ENCODE data around the gene SLC5A9. TPM values are rescaled to one million over a fixed set of nuclear protein-coding genes. Genes with fewer than 3 reads are reported as not detected.

SLC5A9 gene
- total and polyA plus RNA-seq, 2 experiments from 2014 or later = 20.9 to 26.5 TPM

DNA sequence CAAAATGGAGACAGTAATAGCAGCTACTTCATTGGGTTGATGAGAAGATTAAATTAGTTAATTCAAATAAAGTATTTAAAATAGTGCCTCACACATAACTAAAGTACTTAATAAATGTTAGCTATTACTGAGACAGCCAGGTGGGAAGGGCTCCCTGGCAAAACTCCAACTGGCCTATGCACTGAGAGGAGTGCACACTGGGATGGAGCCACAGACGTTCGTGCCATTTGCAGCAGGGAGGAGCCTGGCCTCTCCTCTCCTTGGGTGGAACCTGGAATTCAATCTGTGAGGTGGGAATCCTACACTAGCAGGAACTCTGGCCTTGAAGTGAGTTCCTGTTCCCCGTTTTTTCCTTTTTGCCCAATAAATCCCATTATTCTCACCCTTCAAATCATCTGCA is 28.1 kb downstream of the SLC5A9 start:
- no peak overlapping the region for H3K27ac ChIP-seq
- H3K4me2 ChIP-seq = no peak overlapping the region
- no peaks in the 10 kb centered on the region for H3K9me2 ChIP-seq (replicated peaks; ENCODE audit: insufficient read depth)
- H3K36me3 ChIP-seq (replicated peaks; ENCODE audit: insufficient read depth, low read depth) = no peaks in the 10 kb centered on the region
- H3K27me3 ChIP-seq = no peaks in the 10 kb centered on the region
- TF ChIP-seq, protein P1, sequence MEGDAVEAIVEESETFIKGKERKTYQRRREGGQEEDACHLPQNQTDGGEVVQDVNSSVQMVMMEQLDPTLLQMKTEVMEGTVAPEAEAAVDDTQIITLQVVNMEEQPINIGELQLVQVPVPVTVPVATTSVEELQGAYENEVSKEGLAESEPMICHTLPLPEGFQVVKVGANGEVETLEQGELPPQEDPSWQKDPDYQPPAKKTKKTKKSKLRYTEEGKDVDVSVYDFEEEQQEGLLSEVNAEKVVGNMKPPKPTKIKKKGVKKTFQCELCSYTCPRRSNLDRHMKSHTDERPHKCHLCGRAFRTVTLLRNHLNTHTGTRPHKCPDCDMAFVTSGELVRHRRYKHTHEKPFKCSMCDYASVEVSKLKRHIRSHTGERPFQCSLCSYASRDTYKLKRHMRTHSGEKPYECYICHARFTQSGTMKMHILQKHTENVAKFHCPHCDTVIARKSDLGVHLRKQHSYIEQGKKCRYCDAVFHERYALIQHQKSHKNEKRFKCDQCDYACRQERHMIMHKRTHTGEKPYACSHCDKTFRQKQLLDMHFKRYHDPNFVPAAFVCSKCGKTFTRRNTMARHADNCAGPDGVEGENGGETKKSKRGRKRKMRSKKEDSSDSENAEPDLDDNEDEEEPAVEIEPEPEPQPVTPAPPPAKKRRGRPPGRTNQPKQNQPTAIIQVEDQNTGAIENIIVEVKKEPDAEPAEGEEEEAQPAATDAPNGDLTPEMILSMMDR (IDR thresholded peaks at IDR 0.05; ENCODE audit: poor library complexity) = no peak
- TF ChIP-seq EZH2 (IDR thresholded peaks at IDR 0.05; ENCODE audit: borderline replicate concordance) (no peak), EZH2phosphoT487 (IDR thresholded peaks at IDR 0.05; ENCODE audit: low read depth, severe bottlenecking, unreplicated experiment) (no peak)
- H3K4me1 ChIP-seq (ENCODE audit: insufficient read depth) = no peaks in the 10 kb centered on the region
- H3K79me2 ChIP-seq = no peaks in the 10 kb centered on the region
- H4K20me1 ChIP-seq (ENCODE audit: insufficient read depth, poor library complexity, severe bottlenecking) = no peaks in the 10 kb centered on the region
- peak; percentile 29 for DNase-seq (ENCODE audit: low spot score)
- H2AFZ ChIP-seq = no peak overlapping the region
- no peaks in the 10 kb centered on the region for H3K9me3 ChIP-seq (ENCODE audit: low read depth)
- no peak overlapping the region for H3K4me3 ChIP-seq
- 67% methylated on average over 3 of the region's 3 CpGs for WGBS (ENCODE audit: low lambda C conversion rate, missing lambda C conversion rate)

- Histone ChIP-seq H3K4me3 (no peak overlapping the region), H4K20me1 (ENCODE audit: insufficient read depth, poor library complexity, severe bottlenecking) (no peaks in the 10 kb centered on the region), H3K4me1 (ENCODE audit: insufficient read depth) (no peaks in the 10 kb centered on the region), H3K36me3 (replicated peaks; ENCODE audit: insufficient read depth, low read depth) (no peaks in the 10 kb centered on the region), H3K79me2 (no peaks in the 10 kb centered on the region), H3K9me2 (replicated peaks; ENCODE audit: insufficient read depth) (no peaks in the 10 kb centered on the region), H3K27me3 (no peaks in the 10 kb centered on the region), H2AFZ (no peak overlapping the region), H3K4me2 (no peak overlapping the region), H3K27ac (no peak overlapping the region), H3K9me3 (ENCODE audit: low read depth) (no peaks in the 10 kb centered on the region)
- DNase-seq (ENCODE audit: low spot score) = no peak
- TF ChIP-seq EZH2phosphoT487 (IDR thresholded peaks at IDR 0.05; ENCODE audit: low read depth, severe bottlenecking, unreplicated experiment) (no peak), EZH2 (IDR thresholded peaks at IDR 0.05; ENCODE audit: borderline replicate concordance) (no peak)
- TF ChIP-seq, protein P1 (IDR thresholded peaks at IDR 0.05; ENCODE audit: poor library complexity) = no peak
- WGBS (ENCODE audit: low lambda C conversion rate, missing lambda C conversion rate) = 86% methylated on average over 2 of the region's 2 CpGs
Measured at GRCh38 chr1:48251323-48251722, 28.8 kb downstream of the SLC5A9 start.

DNA sequence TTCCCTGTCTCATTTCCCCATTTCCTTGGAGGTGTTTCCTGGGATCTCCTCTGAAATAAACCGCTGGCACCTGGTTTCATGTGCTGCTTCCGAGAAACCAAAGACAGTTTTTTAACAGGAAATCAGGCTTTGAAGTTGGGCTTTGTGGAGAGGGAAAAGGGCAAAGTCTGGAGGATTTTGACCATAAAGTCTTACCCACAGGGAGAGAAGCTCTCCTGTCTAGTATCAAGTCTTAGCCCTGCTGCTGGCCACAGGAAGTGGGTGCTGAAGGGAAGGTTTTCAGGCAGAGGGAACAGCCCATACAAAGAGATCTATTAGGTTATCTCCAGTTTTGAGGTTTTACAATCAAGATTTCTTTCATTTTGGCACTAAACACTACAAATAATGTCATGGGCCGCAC is 29.3 kb downstream of the SLC5A9 start:
- Histone ChIP-seq H3K4me2 (no peak overlapping the region), H3K9me3 (ENCODE audit: low read depth) (no peaks in the 10 kb centered on the region), H3K36me3 (replicated peaks; ENCODE audit: insufficient read depth, low read depth) (no peaks in the 10 kb centered on the region), H4K20me1 (ENCODE audit: insufficient read depth, poor library complexity, severe bottlenecking) (no peaks in the 10 kb centered on the region), H3K4me3 (no peak overlapping the region), H3K27ac (no peak overlapping the region), H3K79me2 (no peaks in the 10 kb centered on the region), H3K27me3 (no peaks in the 10 kb centered on the region), H2AFZ (no peak overlapping the region), H3K4me1 (ENCODE audit: insufficient read depth) (no peaks in the 10 kb centered on the region), H3K9me2 (replicated peaks; ENCODE audit: insufficient read depth) (no peaks in the 10 kb centered on the region)
- no peak for TF ChIP-seq EZH2 (IDR thresholded peaks at IDR 0.05; ENCODE audit: borderline replicate concordance)
- TF ChIP-seq, protein P1 (IDR thresholded peaks at IDR 0.05; ENCODE audit: poor library complexity) = no peak
- no peak for TF ChIP-seq EZH2phosphoT487 (IDR thresholded peaks at IDR 0.05; ENCODE audit: low read depth, severe bottlenecking, unreplicated experiment)
- no peak for DNase-seq (ENCODE audit: low spot score)
- WGBS (ENCODE audit: low lambda C conversion rate, missing lambda C conversion rate) = 72% methylated on average over 3 of the region's 3 CpGs

GRCh38 chr1:48254254-48254653 is 31.7 kb downstream of the SLC5A9 start:
- no peaks in the 10 kb centered on the region for H3K79me2 ChIP-seq
- no peak overlapping the region for H3K4me2 ChIP-seq
- H3K4me3 ChIP-seq = no peak overlapping the region
- no peaks in the 10 kb centered on the region for H3K4me1 ChIP-seq (ENCODE audit: insufficient read depth)
- H3K27ac ChIP-seq = no peak overlapping the region
- no peak overlapping the region for H2AFZ ChIP-seq
- TF ChIP-seq EZH2phosphoT487 (IDR thresholded peaks at IDR 0.05; ENCODE audit: low read depth, severe bottlenecking, unreplicated experiment) (no peak), EZH2 (IDR thresholded peaks at IDR 0.05; ENCODE audit: borderline replicate concordance) (no peak)
- TF ChIP-seq, protein P1 (IDR thresholded peaks at IDR 0.05; ENCODE audit: poor library complexity) = no peak
- no peaks in the 10 kb centered on the region for H3K36me3 ChIP-seq (replicated peaks; ENCODE audit: insufficient read depth, low read depth)
- H3K9me2 ChIP-seq (replicated peaks; ENCODE audit: insufficient read depth) = no peaks in the 10 kb centered on the region
- WGBS (ENCODE audit: low lambda C conversion rate, missing lambda C conversion rate) = 69% methylated on average over 1 of the region's 1 CpG
- no peaks in the 10 kb centered on the region for H3K27me3 ChIP-seq
- no peaks in the 10 kb centered on the region for H4K20me1 ChIP-seq (ENCODE audit: insufficient read depth, poor library complexity, severe bottlenecking)
- DNase-seq (ENCODE audit: low spot score) = no peak
- no peaks in the 10 kb centered on the region for H3K9me3 ChIP-seq (ENCODE audit: low read depth)

All from hepatocyte (in vitro differentiated cells).